Stimulated activated effector memory CD8-positive, alpha-beta T cell treated with anti-CD3 and anti-CD28 coated beads, Interleukin-12 subunit alpha, Interleukin-12 subunit beta, amount 100 ng/mL, for 72 hours (primary cell): ENCODE measurements around the gene FLT4.

Experiments
- ATAC-seq: fragments of 150-1000 bp; cut with Tn5 transposase; 2 replicates; pipeline ENCODE4 v1.10.0; 2021
- DNase-seq, 2 donors: peaks; one replicate each; pipeline ENCODE4 v3.0.0; 2021 to 2022; ENCODE audit warnings: low spot score in 2 of 2
- H3K27ac Mint-ChIP-seq: one replicate; pipeline ENCODE4 v1.8.0; 2022; ENCODE audit warnings: mild to moderate bottlenecking, mixed read lengths
- H3K36me3 Mint-ChIP-seq: one replicate; pipeline ENCODE4 v1.8.0; 2022; ENCODE audit warnings: mild to moderate bottlenecking, mixed read lengths
- H3K4me1 Mint-ChIP-seq: one replicate; pipeline ENCODE4 v1.8.0; 2022; ENCODE audit warnings: mixed read lengths
- H3K4me3 Mint-ChIP-seq: one replicate; pipeline ENCODE4 v1.8.0; 2022; ENCODE audit warnings: mild to moderate bottlenecking, mixed read lengths
- H3K9me3 Mint-ChIP-seq: one replicate; pipeline ENCODE4 v1.8.0; 2022; ENCODE audit warnings: mixed read lengths

The FLT4 gene

GRCh38 chr5:180590543-180591310, 58.7 kb downstream of the FLT4 start:
- no peak for DNase-seq
- no peaks in the 10 kb centered on the region for H3K36me3 Mint-ChIP-seq
- no peak overlapping the region for H3K27ac Mint-ChIP-seq
- peaks cover 6% of the 10 kb centered on the region for H3K4me1 Mint-ChIP-seq
- peak; percentile 17 for ATAC-seq
- peak overlapping the region; percentile 32 for H3K4me3 Mint-ChIP-seq
- H3K9me3 Mint-ChIP-seq: no peaks in the 10 kb centered on the region

GRCh38 chr5:180589771-180590542, 59.4 kb downstream of the FLT4 start:
- ATAC-seq: no peak
- Mint-ChIP-seq H3K4me3 (peak overlapping the region; percentile 32), H3K36me3 (no peaks in the 10 kb centered on the region), H3K9me3 (no peaks in the 10 kb centered on the region), H3K4me1 (peaks cover 6% of the 10 kb centered on the region), H3K27ac (no peak overlapping the region)
- DNase-seq: no peak

- no peak for DNase-seq
- H3K27ac Mint-ChIP-seq: no peak overlapping the region
- peaks cover 5% of the 10 kb centered on the region for H3K36me3 Mint-ChIP-seq
- no peak for ATAC-seq
- no peak overlapping the region for H3K4me3 Mint-ChIP-seq
- H3K4me1 Mint-ChIP-seq: peaks cover under 1% of the 10 kb centered on the region
- H3K9me3 Mint-ChIP-seq: no peaks in the 10 kb centered on the region
Observed at GRCh38 chr5:180586870-180587269, 62.5 kb downstream of the FLT4 start.

GRCh38 chr5:180586204-180586603, 63.2 kb downstream of the FLT4 start:
- Mint-ChIP-seq H3K27ac (no peak overlapping the region), H3K4me3 (no peak overlapping the region), H3K36me3 (peaks cover 5% of the 10 kb centered on the region), H3K9me3 (no peaks in the 10 kb centered on the region), H3K4me1 (no peaks in the 10 kb centered on the region)
- ATAC-seq: no peak
- DNase-seq: no peak

- no peak overlapping the region for H3K27ac Mint-ChIP-seq
- H3K9me3 Mint-ChIP-seq: no peaks in the 10 kb centered on the region
- H3K4me1 Mint-ChIP-seq: no peaks in the 10 kb centered on the region
- no peak for DNase-seq
- no peak for ATAC-seq
- H3K36me3 Mint-ChIP-seq: peaks cover 5% of the 10 kb centered on the region
- H3K4me3 Mint-ChIP-seq: no peak overlapping the region
Observed at GRCh38 chr5:180583738-180584137, 65.7 kb downstream of the FLT4 start.

GRCh38 chr5:180580681-180581080, 68.7 kb downstream of the FLT4 start:
- Mint-ChIP-seq H3K9me3 (no peaks in the 10 kb centered on the region), H3K27ac (no peak overlapping the region), H3K36me3 (peaks cover 25% of the 10 kb centered on the region), H3K4me3 (no peak overlapping the region), H3K4me1 (no peaks in the 10 kb centered on the region)
- ATAC-seq (no peak), DNase-seq (no peak)

GRCh38 chr5:180575571-180575970, 73.8 kb downstream of the FLT4 start:
- Mint-ChIP-seq H3K36me3 (peaks cover 58% of the 10 kb centered on the region), H3K4me3 (no peak overlapping the region), H3K9me3 (no peaks in the 10 kb centered on the region), H3K27ac (no peak overlapping the region), H3K4me1 (no peaks in the 10 kb centered on the region)
- ATAC-seq (no peak), DNase-seq (no peak)

GRCh38 chr5:180568914-180569313, 80.5 kb downstream of the FLT4 start:
- no peaks in the 10 kb centered on the region for H3K9me3 Mint-ChIP-seq
- peaks cover 84% of the 10 kb centered on the region for H3K36me3 Mint-ChIP-seq
- DNase-seq (no peak), ATAC-seq (no peak)
- H3K4me1 Mint-ChIP-seq: no peaks in the 10 kb centered on the region
- peak overlapping the region; percentile 52 for H3K27ac Mint-ChIP-seq
- no peak overlapping the region for H3K4me3 Mint-ChIP-seq

- Mint-ChIP-seq H3K9me3 (no peaks in the 10 kb centered on the region), H3K27ac (peak overlapping the region; percentile 18), H3K4me1 (peaks cover 25% of the 10 kb centered on the region), H3K36me3 (peaks cover 80% of the 10 kb centered on the region), H3K4me3 (no peak overlapping the region)
- ATAC-seq (peak; percentile 57), DNase-seq (no peak)
Observed at GRCh38 chr5:180563994-180564393, 85.4 kb downstream of the FLT4 start.

GRCh38 chr5:180558232-180558631, 91.2 kb downstream of the FLT4 start:
- H3K4me3 Mint-ChIP-seq: no peak overlapping the region
- H3K4me1 Mint-ChIP-seq: peaks cover 44% of the 10 kb centered on the region
- no peaks in the 10 kb centered on the region for H3K9me3 Mint-ChIP-seq
- no peak overlapping the region for H3K27ac Mint-ChIP-seq
- ATAC-seq: no peak
- peaks cover 56% of the 10 kb centered on the region for H3K36me3 Mint-ChIP-seq
- DNase-seq: no peak

GRCh38 chr5:180557217-180557809, 92.1 kb downstream of the FLT4 start:
- ATAC-seq: peak; percentile 83
- Mint-ChIP-seq H3K27ac (peak overlapping the region; percentile 15), H3K4me1 (peaks cover 44% of the 10 kb centered on the region), H3K4me3 (no peak overlapping the region), H3K36me3 (peaks cover 56% of the 10 kb centered on the region), H3K9me3 (no peaks in the 10 kb centered on the region)
- no peak for DNase-seq

GRCh38 chr5:180555168-180555921, 94.1 kb downstream of the FLT4 start:
- no peak for ATAC-seq

GRCh38 chr5:180553530-180553929, 95.9 kb downstream of the FLT4 start:
- Mint-ChIP-seq H3K9me3 (no peaks in the 10 kb centered on the region), H3K4me3 (no peak overlapping the region), H3K4me1 (peaks cover 16% of the 10 kb centered on the region), H3K36me3 (peaks cover 77% of the 10 kb centered on the region), H3K27ac (no peak overlapping the region)
- DNase-seq (no peak), ATAC-seq (no peak)

More at GRCh38 chr5:180555168-180555921, 94.1 kb downstream of the FLT4 start:
- peaks cover 26% of the 10 kb centered on the region for H3K4me1 Mint-ChIP-seq
- DNase-seq: no peak
- no peak overlapping the region for H3K27ac Mint-ChIP-seq
- peaks cover 70% of the 10 kb centered on the region for H3K36me3 Mint-ChIP-seq
- H3K9me3 Mint-ChIP-seq: no peaks in the 10 kb centered on the region
- no peak overlapping the region for H3K4me3 Mint-ChIP-seq
